COLO668 (cell line): ENCODE measurements around the gene CCNE1.

Experiments
- DNase-seq: peaks from one replicate; lab custom pipeline; 2025; ENCODE audit not compliant: unreplicated experiment; lab: John Stamatoyannopoulos, UW

CCNE1 gene

GRCh38 chr19:29842471-29843179, 30.8 kb downstream of the CCNE1 start:
- no peak for DNase-seq

- DNase-seq = no peak
Measured at GRCh38 chr19:29843180-29844051, 31.6 kb downstream of the CCNE1 start.

DNA sequence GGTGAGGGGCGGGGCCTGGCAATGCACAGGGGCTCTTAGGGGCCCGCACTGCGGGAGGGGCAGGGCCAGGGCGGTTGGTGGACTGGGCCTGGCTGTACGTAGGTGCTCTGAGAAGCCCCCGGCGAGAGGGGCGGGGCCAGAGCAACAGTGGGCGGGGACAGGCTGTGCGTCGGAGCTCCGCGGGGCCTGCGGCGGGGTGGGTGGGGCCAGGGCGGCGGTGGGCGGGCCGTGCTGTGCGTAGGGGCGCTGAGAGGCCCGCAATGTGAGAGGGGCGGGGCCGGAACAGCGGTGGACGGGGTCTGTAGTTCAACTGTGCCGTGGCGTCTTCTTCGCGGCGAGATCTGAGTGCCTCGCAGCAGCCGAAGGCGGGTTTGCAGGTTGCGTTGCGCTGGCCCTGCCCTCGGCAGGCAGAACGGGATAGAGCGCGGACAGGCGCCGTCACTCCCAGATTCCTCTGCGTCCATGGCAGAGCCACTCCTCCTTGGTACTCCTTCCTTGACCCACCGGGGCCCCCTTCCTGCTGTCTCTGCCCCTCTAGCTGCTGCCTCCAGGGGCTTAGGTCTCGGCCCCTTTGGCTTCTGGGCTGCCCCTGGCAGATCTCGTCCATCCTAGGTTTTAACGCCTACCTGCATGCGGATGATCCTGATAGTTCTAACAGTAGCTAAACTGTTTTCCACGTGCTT, 33.2 kb downstream of the CCNE1 start:
- DNase-seq = peak; percentile 87

- DNase-seq = no peak
Measured at GRCh38 chr19:29845574-29846176, 33.9 kb downstream of the CCNE1 start.

- no peak for DNase-seq
Measured at GRCh38 chr19:29849208-29849607, 37.4 kb downstream of the CCNE1 start.

DNA sequence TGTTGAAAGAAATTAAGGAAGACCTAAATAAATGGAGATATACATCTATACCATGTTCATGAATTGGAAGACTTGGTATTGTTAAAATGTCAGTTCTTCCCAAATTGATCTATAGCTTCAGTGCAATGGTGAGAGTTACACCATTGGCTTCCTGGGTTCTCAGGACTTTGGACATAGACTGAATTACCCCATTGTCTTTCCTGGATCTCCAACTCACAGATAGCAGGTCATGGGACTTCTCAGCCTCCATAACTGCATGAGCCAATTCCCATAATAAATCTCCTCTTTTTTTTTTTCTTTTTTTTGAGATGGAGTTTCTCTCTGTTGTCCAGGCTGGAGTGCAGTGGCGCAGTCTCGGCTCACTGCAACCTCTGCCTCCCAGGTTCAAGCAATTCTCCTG, 38.7 kb downstream of the CCNE1 start:
- no peak for DNase-seq

- DNase-seq = no peak
Measured at GRCh38 chr19:29851769-29852521, 40.2 kb downstream of the CCNE1 start.

DNA sequence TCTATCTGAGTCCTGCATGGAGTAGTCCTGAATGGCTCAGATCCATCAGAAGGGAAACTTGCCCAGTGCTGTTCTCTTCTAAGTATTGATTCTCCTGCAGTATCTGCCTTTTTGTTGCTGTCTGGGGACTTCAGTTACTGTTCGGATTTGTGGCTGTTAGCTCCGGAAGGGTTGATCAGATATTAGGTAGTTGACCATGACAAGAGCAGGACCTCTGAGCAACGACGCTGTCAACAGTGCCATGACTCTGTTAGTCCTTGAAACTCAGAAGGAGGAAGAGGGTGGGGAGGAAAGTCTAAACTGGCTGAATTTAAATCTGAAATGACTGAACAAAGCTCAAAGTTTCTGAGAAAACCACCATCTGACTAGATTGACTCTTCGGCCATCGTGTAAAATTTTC, 42.2 kb downstream of the CCNE1 start:
- no peak for DNase-seq

DNA sequence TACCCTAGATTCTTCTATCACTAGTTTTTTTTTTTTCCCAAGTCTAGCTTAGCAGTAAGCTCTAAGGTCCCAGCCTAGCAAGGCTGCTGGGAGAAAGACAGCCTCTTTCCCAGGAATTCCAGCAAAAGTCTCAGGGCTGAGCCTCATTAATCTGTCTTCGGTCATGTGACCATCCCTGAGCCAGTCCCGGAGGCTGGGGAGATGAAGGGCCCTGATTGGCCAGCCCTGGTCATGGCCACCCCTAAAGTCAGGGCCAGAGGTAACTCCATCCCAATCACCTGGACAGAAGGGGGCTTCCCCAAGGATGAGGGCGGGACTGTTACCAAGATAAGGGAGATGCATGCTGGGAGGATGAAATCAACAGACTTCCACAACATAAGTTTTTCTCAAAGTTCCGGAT, 43.3 kb downstream of the CCNE1 start:
- no peak for DNase-seq

GRCh38 chr19:29855741-29856500, 44.1 kb downstream of the CCNE1 start:
- DNase-seq = no peak

DNA sequence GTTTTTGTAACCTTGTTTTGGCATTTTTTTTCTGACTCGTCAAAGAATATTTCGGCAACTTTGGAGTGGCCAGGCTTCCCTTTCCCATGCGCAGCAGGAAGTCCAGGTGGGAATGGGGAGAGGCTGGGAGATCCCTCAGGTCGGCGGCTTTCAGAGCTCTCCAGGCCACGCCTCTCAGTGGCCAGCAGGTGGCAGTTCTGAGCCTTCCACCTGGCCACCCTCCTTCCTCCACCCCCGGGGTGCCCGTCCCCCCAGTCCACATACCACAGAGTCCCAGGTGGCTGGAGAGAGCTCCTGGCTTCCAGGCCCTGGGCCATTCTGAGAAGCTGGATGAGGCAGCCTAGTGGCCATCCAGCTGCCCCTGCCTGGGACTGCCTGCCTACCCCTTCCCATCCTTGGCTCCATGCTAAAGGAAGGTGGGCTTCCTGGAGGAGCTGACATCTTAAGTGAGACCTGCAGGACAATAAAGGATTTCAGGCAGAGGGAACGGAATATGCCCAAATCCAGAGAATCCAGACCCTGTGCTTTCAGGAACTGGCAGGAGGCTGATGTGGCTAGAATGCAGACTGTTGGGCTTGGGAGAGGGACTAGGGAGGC, 46.3 kb downstream of the CCNE1 start:
- DNase-seq = peak; percentile 35

DNA sequence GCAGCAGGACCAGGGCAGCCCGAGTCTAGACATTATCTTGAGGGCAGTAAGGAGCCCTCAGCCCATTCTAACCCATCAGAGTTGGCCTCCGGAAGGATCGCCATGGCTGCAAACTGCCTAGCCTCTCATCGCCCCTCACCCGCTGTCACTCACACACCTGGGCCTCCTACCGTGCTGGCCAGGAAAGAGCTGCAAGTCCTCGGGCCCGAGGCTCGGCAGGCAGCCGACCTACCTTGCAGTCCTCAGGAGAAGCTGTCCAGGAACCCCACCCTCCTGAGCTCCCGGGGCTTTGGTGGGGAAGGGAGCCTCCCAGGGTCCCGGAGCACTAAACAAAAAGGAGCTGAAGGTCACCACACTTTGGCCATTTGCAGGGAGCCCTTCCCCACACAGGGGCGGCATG, 46.8 kb downstream of the CCNE1 start:
- no peak for DNase-seq

GRCh38 chr19:29860492-29860891, 48.7 kb downstream of the CCNE1 start:
- no peak for DNase-seq

DNA sequence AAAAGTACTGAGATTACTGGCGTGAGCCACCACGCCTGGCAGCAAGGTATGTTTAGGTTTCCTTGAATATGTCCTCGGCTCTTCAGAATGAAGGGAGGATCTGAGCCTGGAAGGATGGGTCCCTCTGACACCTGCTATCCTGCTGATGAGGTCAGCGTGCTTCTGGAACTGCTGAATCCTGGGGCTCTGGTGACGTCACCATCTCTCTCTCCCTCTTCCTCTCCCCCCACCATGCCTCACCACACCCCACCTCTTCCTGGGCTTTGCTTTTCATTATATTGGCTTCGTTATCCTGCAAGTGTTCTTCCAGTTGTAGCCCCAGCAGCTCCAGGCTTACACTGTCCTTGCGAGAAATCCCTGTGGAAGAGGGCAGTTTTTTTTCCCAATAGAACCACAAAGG, 49.8 kb downstream of the CCNE1 start:
- no peak for DNase-seq

- DNase-seq = no peak
Measured at GRCh38 chr19:29866011-29866410, 54.2 kb downstream of the CCNE1 start.

DNA sequence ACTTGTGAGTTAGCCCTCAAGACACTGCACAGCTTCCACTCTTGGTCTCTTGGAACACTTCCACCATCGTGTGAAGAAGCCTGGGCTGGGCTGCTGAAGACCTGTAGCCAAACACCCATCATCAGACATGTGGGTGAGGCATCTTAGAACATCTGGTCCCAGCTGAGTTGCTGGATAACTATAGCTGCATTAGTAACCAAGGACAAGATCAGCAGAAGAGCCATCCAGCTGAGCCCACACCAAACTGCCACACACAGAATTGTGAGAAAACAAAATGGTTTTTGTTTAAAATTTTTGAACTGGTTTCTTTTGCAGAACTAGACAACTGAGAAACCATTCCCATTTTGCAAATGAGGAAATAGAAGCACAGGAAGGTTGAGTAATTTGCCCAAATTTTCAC, 56.2 kb downstream of the CCNE1 start:
- no peak for DNase-seq

- no peak for DNase-seq
Measured at GRCh38 chr19:29871143-29871542, 59.4 kb downstream of the CCNE1 start.

DNA sequence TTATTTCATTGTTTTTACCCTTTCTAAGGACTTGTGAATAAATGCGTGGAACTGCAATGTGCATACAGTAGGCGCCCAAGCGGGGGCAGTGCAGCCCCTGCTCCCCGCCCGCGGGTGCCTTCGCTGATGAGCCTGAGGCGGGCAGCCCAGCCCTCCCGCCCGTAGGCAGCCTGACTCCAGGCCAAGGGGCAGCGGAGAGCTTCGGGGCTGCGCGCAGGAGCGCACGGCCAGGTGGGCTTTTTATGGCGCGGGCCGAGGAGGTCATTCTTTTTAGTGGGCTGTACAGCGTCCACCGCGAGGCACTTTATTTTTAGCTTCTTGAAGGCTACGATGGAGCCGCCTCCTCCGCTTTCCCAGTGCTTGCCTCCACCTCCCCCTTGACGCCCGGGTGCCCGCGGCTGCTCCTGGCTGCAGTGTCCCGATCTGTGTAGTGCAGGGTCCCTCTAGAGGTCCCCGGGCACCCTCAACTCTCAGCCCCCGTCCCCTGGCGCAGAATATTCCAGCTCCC, 60.5 kb downstream of the CCNE1 start:
- peak; percentile 16 for DNase-seq

DNA sequence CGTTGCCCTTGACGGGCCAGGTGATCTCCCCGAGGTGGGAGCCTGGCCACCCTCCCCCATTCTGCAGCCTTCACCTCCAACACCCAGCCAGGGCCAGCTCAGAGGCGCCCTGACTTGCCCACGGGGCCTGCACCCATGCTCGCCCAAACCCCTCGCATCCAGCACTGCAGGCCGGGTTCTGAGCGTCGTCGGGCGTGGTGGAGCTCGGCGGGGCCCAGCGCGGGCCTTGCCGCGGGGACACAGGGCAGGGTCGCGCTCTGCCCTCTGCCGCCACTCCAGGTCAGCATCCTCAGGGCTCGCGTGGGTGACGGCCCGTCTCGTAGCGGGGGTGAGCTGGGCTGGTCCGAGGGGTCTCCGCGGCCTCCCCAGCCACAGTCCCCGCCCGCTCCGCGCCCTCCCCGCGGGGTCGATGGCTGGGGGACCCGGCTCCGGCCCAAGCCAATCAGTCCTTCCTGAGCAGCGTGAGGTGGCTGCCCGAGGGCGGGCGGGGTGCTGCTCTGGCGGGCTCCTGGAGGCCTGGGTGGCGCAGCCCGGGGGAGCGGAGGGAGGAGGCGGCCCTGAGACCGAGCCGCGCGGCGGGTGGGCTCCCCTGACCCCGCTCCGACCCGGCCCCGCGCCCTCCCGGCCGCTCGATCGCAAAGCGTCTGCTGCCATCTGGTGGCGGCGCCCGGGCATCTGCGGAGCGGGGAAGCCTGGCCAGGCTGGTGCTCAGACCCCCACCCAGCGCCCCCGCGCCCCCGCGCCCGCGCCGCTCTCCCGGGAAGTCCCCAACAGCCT, 61.4 kb downstream of the CCNE1 start:
- DNase-seq = peak; percentile 35
